Measurements from ENCODE around the gene FAR1. TPM values are rescaled to one million over a fixed set of nuclear protein-coding genes. Genes with fewer than 3 reads are reported as not detected.

FAR1 gene
- total RNA-seq, 1 donor from 2014 or later = 139 TPM

DNA sequence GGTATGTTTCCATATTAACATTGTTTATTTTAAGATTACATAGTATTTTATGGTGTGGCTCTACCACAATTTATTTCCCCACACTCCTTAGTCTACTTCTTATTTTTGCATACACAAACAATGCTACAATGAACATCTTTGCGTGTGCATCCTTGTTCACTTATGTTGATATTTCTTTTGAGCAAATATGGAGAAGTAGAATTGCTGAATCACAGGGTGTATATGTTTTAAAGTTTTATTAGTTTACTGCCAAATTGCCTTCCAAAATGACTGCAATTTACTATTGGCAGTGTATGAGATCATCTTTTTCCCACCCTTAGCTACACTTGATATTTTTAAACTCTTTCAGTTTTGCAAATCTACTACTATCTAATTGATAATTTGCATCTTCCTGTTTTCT lies 38.7 kb upstream of the FAR1 start:
- H4K20me1 ChIP-seq (ENCODE audit: low read depth) = no peaks in the 10 kb centered on the region
- Mint-ChIP-seq H3K4me3 (no peak overlapping the region), H3K36me3 (no peaks in the 10 kb centered on the region), H3K9me3 (peaks cover 6% of the 10 kb centered on the region), H3K27me3 (ENCODE audit: insufficient read depth, low read depth) (no peaks in the 10 kb centered on the region), H3K27ac (no peak overlapping the region), H3K4me1 (no peaks in the 10 kb centered on the region)
- no peaks in the 10 kb centered on the region for H3K36me3 ChIP-seq
- H3K9me3 ChIP-seq (ENCODE audit: low read depth) = no peaks in the 10 kb centered on the region
- no peak overlapping the region for H3K27ac ChIP-seq
- no peak for TF ChIP-seq EZH2phosphoT487 (IDR thresholded peaks at IDR 0.05)
- no peak for TF ChIP-seq EZH2 (IDR thresholded peaks at IDR 0.05)
- TF ChIP-seq, protein P1, sequence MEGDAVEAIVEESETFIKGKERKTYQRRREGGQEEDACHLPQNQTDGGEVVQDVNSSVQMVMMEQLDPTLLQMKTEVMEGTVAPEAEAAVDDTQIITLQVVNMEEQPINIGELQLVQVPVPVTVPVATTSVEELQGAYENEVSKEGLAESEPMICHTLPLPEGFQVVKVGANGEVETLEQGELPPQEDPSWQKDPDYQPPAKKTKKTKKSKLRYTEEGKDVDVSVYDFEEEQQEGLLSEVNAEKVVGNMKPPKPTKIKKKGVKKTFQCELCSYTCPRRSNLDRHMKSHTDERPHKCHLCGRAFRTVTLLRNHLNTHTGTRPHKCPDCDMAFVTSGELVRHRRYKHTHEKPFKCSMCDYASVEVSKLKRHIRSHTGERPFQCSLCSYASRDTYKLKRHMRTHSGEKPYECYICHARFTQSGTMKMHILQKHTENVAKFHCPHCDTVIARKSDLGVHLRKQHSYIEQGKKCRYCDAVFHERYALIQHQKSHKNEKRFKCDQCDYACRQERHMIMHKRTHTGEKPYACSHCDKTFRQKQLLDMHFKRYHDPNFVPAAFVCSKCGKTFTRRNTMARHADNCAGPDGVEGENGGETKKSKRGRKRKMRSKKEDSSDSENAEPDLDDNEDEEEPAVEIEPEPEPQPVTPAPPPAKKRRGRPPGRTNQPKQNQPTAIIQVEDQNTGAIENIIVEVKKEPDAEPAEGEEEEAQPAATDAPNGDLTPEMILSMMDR (IDR thresholded peaks at IDR 0.05) = no peak
- H3K4me2 ChIP-seq = no peak overlapping the region
- no peak overlapping the region for H2AFZ ChIP-seq (replicated peaks)
- H3K4me1 ChIP-seq = peaks cover 6% of the 10 kb centered on the region
- H3K79me2 ChIP-seq (ENCODE audit: low read depth) = no peaks in the 10 kb centered on the region
- no peak overlapping the region for H3K9ac ChIP-seq
- no peaks in the 10 kb centered on the region for H3F3A ChIP-seq (ENCODE audit: low read depth)
- H3K4me3 ChIP-seq = no peak overlapping the region
- DNase-seq (ENCODE audit: low spot score) = no peak
- no peaks in the 10 kb centered on the region for H3K27me3 ChIP-seq

DNA sequence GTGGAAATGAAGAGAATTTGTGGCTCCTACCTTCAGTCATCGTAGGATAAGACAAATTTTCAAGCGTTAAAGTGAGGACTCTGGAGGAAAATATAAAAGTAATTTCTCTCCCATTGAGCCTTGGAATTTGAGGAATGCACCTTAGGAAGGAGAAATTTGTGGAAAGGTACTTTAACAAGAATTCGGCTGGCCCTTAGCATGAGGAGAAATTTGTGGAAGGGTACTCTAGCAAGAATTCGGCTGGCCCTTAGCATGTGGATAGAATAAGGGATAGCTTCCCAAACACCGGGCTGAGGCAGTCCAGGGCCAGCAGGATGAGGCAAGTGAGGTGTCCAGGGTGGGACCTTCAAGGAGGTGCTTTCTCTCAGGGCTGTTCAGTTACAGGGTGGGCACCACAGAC lies 33.2 kb upstream of the FAR1 start:
- peaks cover 8% of the 10 kb centered on the region for H3K36me3 ChIP-seq
- no peak overlapping the region for H3K27ac ChIP-seq
- H3F3A ChIP-seq (ENCODE audit: low read depth) = no peaks in the 10 kb centered on the region
- peaks cover 7% of the 10 kb centered on the region for H3K9me3 ChIP-seq (ENCODE audit: low read depth)
- TF ChIP-seq EZH2 (IDR thresholded peaks at IDR 0.05) = no peak
- TF ChIP-seq, protein P1 (IDR thresholded peaks at IDR 0.05) = no peak
- TF ChIP-seq EZH2phosphoT487 (IDR thresholded peaks at IDR 0.05) = no peak
- Mint-ChIP-seq H3K27me3 (ENCODE audit: insufficient read depth, low read depth) (no peaks in the 10 kb centered on the region), H3K4me1 (no peaks in the 10 kb centered on the region), H3K27ac (no peak overlapping the region), H3K4me3 (no peak overlapping the region), H3K9me3 (no peaks in the 10 kb centered on the region), H3K36me3 (no peaks in the 10 kb centered on the region)
- H3K4me2 ChIP-seq = no peak overlapping the region
- H3K79me2 ChIP-seq (ENCODE audit: low read depth) = no peaks in the 10 kb centered on the region
- no peaks in the 10 kb centered on the region for H3K27me3 ChIP-seq
- no peak for DNase-seq (ENCODE audit: low spot score)
- H4K20me1 ChIP-seq (ENCODE audit: low read depth) = no peaks in the 10 kb centered on the region
- H3K4me3 ChIP-seq = no peak overlapping the region
- H3K9ac ChIP-seq = no peak overlapping the region
- no peak overlapping the region for H2AFZ ChIP-seq (replicated peaks)
- peaks cover 6% of the 10 kb centered on the region for H3K4me1 ChIP-seq

DNA sequence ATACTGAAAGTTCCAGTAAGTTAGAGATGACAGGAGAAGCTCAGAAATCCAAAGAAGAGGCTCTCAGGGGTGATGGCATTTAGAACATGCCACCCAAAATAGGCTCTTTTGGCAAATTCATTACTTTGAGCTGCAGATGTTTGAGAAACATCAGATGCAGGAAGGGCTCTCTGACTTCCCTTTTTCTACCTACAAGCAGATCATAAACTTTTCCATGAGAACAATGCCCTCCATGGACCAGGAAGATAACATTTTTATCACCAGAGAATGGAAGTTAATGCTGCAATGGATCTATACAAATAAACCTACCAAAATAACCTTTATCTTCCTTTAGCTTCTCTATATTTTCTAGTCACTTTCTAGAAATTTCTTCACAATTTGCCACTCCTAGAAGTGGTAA lies 32.7 kb upstream of the FAR1 start:
- Mint-ChIP-seq H3K4me3 (no peak overlapping the region), H3K9me3 (no peaks in the 10 kb centered on the region), H3K36me3 (no peaks in the 10 kb centered on the region), H3K27me3 (ENCODE audit: insufficient read depth, low read depth) (no peaks in the 10 kb centered on the region), H3K4me1 (no peaks in the 10 kb centered on the region), H3K27ac (no peak overlapping the region)
- H3F3A ChIP-seq (ENCODE audit: low read depth) = no peaks in the 10 kb centered on the region
- no peaks in the 10 kb centered on the region for H4K20me1 ChIP-seq (ENCODE audit: low read depth)
- H3K79me2 ChIP-seq (ENCODE audit: low read depth) = no peaks in the 10 kb centered on the region
- no peak overlapping the region for H3K4me3 ChIP-seq
- DNase-seq (ENCODE audit: low spot score) = no peak
- H3K27me3 ChIP-seq = no peaks in the 10 kb centered on the region
- H3K9me3 ChIP-seq (ENCODE audit: low read depth) = peaks cover 7% of the 10 kb centered on the region
- no peak overlapping the region for H2AFZ ChIP-seq (replicated peaks)
- H3K4me2 ChIP-seq = no peak overlapping the region
- H3K36me3 ChIP-seq = peaks cover 8% of the 10 kb centered on the region
- H3K27ac ChIP-seq = no peak overlapping the region
- H3K9ac ChIP-seq = no peak overlapping the region
- TF ChIP-seq, protein P1 (IDR thresholded peaks at IDR 0.05) = no peak
- TF ChIP-seq EZH2 (IDR thresholded peaks at IDR 0.05) = no peak
- TF ChIP-seq EZH2phosphoT487 (IDR thresholded peaks at IDR 0.05) = no peak
- peaks cover 6% of the 10 kb centered on the region for H3K4me1 ChIP-seq
